GM19035 (cell line): Measurements from ENCODE around the gene SPP1.
"Not testable (repeated sequence)": the region's sequence is repeated elsewhere in the genome, so short reads cannot be mapped to it uniquely, and the experiment has no call there.

ENCODE experiments used
- ATAC-seq: cut with Tn5 transposase; IDR thresholded peaks from one replicate; pipeline ENCODE4 v1.9.1; 2021; ENCODE audit not compliant: unreplicated experiment

Gene SPP1

DNA sequence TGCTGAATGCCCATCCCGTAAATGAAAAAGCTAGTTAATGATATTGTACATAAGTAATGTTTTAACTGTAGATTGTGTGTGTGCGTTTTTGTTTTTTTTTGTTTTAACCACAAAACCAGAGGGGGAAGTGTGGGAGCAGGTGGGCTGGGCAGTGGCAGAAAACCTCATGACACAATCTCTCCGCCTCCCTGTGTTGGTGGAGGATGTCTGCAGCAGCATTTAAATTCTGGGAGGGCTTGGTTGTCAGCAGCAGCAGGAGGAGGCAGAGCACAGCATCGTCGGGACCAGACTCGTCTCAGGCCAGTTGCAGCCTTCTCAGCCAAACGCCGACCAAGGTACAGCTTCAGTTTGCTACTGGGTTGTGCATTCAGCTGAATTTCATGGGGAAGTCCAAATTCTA, at the start of gene SPP1:
Gene SPP1 (plus strand): TSS at position 249 of the 400 bp plus-strand sequence. CDS start 1,182 bp downstream, outside the sequence.
- no peak for ATAC-seq

DNA sequence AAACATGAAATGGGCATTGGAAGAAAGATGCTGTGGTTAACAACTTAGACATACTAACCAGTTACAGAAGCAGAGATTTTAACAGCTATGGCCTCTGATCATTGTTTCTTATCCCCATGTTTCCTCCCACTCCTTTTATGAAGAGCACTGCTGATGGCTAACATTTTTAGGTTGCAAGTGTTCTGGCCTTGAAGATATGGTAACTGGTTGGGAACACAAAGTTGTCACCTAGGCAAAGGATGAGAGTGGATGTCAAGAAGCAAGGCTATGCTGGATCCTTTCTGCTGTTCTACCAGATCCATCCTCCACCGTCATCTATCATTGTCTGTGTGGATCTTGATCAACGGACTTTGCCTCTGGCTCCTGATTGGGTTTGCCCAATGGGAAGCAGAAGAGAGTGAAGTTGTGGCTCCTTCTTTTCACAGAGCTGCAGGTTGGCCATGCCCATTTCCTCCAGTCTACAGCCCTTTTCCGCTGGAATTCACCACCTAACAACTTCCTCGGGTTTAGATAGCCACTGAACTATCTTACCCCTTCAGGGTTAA, 48.9 kb upstream of the SPP1 start:
- ATAC-seq, result no peak

DNA sequence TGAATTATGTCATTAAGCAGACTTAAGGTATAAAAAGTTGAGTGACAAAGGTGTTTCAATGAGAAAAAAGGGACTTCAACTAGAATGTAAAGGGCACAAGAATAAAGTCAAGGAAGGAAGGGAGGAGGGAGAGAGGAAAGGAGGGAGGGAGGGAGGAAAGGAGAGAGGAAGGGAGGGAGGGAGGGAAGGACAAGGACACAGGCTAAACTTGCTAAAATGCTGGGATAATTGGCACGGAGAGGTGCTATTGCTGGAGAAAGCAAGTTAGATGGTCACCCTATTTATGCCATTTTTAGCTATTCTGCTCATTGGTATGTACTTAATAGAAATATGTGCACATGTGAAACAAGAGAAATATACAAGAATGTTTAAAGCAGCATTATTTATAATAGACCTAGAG, 44.9 kb upstream of the SPP1 start:
- ATAC-seq, result no peak

DNA sequence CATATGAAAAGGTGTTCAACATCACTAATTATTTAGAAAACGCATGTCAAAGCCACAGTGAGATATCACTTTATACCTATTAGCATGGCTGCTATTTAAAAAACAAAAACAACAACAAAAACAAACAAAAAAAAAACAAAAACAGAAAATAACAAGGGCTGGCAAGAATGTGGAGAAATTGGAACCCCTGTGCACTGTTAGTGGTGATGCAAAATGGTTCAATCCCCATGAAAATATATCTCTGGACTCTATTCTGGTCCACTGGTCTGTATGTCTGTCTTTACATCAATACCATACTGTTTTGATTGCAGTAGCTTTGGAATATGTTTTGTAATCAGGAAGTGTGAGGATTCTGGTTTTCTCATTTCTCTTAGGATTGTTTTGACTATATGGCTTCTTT, 43.6 kb upstream of the SPP1 start:
- no peak for ATAC-seq

DNA sequence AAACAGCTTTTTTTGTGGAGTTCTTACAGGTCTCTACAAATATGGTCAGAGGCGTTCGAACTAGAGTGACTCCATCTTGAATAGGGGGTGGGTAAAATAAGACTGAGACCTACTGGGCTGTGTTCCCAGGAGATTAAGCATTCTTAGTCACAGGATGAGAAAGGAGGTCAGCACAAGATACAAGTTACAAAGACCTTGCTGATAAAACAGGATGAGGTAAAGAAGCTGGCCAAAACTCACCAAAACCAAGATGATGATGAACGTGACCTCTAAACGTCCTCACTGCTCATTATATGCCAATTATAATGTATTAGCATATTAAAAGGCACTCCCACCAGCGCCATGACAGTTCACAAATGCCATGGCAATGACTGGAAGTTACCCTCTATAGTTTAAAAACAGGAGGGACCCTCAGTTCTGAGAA, 42.8 kb upstream of the SPP1 start:
- no peak for ATAC-seq

DNA sequence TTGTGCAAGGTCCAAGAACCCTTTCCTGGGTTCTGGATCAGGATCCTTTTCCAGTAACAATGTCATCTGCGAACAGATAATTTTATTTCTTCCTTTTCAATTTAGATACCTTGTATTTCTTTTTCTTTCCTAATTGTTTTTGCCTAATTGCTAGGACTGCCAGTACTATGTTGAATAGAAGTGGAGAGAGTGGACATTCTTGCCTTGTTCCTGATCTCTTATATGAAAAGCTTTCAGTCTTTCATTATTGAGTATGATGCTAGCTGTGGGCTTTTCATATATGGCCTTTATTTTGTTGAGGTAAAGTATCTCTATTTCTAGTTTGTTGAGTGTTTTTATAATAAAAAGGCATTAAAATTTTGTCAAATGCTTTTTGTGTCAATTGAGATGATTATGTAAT, 42.2 kb upstream of the SPP1 start:
- ATAC-seq, result no peak

DNA sequence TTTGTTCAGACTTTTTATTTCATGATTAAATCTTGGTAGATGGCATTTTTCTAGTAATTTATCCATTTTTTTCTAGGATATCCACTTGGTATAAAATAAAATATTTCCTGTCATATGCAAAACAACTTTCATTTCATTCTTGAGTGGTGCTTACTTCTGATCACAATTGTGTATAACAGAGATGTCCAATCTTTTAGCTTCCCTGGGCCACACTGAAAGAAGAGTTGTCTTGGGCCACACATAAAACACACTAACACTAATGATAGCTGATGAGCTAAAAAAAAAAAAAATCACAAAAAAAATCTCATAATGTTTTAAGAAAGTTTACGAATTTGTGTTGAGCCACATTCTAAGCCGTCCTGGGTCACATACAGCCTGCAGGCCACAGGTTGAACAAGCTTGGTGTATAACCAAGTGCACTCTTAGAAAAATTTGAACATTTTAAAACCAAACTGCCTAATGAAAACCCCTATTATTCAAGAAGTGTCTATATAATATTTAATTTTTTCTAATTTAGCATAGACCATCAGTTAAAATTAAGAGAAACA, 41.3 kb upstream of the SPP1 start:
- ATAC-seq, result no peak

DNA sequence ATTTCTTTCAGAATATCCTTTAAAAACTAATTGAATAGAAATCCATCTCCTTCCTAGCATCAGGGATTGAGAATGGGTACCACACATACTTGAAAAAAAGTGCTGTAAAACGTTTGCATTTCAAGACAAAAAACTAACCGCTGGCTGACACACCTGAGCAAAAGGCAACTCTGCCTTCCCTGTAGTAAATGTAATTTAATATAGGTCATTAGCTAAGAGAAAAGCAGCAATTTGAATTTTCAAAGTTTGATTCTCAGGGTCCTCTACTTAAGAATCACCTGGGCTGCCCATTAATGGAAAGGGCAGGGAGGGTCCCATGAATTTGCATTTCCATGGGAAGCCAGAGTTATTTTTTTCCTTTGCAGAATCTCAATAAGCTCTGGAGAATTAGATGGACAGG, 40.5 kb upstream of the SPP1 start:
- no peak for ATAC-seq

DNA sequence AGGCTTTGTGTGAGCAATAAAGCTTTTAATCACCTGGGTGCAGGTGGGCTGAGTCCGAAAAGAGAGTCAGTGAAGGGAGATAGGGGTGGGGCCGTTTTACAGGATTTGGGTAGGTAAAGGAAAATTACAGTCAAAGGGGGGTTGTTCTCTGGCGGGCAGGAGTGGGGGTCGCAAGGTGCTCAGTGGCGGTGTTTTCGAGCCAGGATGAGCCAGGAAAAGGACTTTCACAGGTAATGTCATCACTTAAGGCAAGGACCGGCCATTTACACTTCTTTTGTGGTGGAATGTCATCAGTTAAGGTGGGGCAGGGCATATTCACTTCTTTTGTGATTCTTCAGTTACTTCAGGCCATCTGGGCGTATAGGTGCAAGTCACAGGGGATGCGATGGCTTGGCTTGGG, 39.6 kb upstream of the SPP1 start:
- ATAC-seq, result not testable (repeated sequence)

DNA sequence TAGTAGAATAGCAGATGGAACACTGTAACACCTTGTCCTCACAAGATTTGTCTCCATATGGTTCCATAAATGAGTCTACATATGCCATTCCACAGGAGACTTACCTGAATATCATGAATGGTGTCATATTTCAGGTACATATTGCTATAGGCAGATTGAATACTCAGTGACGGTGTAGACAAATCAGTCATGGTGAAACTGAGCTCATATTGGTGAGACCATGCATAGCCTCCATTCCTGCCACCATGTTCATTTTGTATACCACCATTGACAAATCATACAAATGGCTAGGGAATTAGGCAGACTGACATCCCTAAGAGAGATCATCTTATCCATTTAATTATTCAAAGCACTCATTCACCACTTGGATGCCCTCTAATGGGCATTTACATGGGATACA, 38.0 kb upstream of the SPP1 start:
- no peak for ATAC-seq

DNA sequence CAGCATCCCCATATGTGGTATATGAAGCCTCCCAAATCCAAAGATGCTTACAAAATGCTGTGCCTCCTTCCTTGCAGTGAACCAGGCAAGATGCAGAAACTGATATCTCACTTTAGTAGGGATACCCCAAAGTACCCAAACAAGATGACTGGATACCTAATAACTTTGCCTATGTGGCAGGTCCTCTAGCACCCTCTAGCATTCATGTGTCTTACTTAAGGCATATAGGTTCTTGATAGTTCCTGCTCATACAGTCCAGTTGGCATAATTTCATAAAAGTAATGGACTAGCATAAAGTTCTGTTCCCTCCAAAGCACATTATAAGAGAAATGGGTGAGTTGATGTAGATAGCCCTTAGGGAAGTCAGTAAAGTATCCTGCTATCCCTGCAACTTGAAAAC, 36.8 kb upstream of the SPP1 start:
- no peak for ATAC-seq

DNA sequence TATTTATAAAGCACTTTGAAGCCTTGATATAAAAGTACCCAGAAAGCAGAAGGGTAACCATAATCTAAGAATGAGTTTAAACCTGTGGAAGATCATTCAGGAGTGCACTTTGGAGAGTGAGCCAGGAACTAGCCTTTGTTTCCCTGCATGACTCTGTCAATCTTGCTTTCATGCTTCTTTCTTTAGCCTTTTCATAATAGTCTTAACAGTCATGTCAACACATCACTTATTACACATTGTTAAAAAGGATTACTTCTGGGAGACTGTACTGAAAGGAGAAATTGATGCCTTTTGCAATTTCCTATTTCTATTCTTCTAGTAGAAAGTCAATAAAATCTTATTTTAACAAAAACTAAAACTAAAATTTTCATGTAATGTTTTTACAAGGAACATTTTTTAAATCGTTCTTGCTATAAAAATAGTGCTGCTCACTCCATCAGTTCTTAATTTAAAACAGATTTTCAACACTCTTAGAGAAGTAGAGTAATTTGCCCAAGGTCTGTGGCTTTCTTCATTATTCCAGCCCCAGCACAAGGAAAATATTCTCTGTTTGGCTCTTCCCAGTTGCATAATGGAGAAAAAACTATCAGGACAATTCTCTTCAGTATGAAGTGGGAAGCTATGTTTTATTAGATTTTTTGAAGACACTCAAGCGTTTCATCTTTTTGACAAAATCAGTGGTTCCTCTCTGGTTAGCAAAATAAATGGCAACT, 35.4 kb upstream of the SPP1 start:
- ATAC-seq, result no peak

DNA sequence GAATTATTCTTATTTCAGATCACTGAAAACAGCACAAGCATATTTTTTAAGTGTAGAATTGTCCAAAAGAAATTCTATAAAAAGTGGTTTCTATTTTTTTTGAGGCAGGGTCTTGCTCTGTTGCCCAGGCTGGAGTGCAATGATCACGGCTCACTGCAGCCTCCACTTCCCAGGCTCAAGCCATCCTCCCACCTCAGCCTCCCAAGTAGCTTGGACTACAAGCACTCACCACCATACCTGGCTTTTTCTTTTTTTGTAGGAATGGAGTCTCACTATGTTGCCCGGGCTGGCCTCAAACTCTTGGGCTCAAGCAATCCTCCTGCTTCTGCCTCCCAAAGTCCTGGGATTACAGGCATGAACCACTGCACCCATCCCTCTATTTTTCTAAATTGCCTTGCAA, 34.7 kb upstream of the SPP1 start:
- ATAC-seq, result not testable (repeated sequence)

DNA sequence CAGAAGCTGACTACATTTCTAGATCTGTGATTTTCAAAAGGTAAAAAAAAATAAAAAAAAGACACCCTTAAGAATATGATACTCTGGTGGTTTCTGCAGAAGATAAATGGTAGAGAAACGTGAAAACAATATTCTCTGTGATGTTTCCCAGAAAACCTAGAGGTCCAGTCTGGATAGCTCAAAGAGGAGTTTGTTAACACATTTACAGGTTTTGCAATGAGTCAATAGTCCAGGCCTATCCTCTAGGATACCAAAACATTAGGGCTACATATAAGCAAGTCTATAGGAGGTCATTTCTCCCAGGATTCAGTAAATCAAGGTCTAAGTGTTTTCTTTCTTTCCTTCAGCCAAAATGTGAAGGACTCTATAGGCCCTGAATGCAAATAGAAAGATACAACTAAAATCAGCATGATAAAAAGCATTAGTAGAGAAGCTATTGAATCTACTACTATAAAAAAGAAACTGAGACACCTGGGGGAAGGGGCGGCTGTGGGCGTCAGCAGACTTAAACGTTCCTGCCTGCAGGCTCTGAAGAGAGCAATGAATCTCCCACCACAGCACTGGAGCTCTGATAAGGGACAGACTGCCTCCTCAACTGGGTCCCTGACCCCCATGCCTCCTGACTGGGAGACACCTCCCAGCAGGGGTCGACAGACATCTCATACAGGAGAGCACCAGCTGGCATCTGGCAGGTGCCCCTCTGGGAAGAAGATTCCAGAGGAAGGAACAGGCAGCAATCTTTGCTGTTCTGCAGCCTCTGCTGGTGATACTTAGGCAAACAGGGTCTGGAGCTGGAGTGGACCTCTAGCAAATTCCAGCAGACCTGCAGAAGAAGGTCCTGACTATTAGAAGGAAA, 33.7 kb upstream of the SPP1 start:
- no peak for ATAC-seq

DNA sequence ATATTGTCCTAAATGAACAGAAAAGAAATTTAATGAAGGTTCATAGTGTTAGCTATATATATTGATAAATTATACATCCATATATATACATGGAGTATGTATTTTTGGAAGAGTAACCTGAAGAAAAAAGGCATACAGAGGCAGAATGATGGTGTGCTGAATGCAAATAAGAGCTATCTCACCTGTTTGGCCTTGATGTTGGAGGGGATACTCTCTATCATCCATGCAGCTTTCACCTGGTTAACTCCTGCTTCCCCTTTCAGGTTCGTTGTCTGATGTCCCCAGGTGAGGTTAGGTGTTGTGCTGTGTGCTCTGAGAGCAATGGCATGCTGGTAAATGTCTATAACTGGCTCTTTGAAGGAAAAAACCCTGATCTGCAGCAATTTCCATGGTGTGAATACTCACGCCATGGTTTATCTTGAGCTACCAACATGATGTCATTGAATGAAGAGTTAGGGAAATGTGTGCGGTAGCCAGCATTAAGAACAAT, 31.8 kb upstream of the SPP1 start:
- no peak for ATAC-seq

DNA sequence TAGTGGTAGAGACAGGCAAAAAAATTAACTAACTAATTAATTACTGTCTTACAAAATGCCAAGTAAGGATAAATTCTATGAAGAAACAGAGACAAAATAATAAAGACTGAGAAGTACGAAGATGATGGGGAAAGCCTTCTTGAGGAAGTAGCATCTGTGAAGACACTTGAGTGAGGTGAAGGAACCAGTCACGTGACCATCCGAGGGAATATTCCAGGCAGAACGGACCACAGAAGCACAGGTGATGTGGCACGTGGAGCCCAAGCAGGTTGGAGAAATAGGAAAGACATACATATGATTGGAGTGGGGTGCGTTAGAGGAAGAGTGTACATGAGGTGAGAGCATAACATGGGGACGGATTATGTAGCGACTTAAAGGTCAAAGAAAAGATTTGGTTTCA, 30.5 kb upstream of the SPP1 start:
- ATAC-seq, result no peak

DNA sequence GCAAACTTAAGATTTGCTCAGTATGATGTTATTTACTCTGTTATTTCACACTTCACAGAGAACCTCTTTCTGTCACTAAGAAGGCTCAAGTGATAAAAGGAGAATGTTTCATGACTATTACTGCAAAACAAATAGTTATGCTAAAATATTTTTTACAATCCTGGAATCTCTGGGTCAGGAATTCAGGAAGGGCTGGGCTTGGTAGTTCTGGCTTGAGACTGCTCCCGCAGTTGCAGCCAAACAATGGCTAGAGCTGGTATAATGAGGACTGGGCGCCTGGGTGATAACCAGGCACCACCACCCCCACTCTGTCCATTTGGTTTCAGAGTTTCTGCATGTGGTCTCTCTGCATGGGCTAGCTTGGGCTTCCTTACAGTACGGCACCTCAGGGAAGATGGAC, 28.7 kb upstream of the SPP1 start:
- ATAC-seq, result no peak

DNA sequence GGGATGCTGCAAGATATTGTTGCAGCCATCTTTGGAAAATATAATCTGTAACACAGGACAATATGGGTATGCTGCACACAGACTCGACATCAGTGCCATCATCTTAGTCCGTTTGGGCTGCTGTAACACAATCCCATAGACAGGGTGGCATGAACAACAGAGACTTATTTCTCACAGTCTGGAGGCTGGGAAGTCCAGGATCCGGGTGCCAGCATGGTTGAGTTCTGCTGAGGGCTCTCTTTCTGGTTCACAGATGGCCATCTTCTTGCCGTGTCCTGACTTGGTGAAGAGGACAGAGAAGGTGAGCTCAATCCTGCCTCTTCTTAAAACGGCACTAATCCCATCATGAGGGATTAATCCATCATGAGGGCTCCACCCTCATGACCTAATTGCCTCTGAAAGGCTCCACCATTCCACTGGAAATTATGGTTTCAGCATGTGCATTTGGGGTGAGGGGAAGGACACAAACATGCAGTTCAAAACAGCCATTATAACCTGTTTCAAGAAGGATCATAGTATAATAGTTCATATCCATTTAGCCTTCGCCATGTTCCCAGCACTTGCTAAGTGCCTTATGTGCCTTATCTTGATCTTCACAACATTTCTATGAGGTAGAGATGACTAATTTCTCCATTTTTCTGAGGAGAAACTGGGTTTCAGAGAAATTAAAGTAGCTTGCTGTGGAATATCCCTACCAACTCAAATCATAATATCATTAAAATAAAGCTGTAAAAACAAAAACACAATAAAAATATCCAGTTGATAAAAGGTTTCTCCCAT, 27.9 kb upstream of the SPP1 start:
- no peak for ATAC-seq

DNA sequence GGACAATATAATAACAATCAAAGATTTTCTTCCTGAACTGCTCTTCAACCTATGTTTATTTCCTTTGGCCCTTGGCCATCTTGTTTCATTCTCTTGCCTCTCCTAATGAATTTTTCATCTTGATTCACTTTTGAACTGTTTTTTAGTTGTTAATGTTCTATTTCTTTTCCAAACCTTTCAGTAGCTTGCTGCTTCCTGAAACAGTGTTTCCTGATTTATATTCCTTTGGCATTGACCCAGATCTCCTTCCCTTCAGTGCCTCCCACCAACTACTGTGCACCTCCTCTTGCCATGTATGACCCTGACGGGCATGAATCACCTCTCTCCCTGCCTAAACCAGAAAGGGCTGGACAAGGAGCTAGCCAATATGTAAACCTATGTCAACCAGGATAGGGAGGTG, 25.6 kb upstream of the SPP1 start:
- ATAC-seq, result no peak

DNA sequence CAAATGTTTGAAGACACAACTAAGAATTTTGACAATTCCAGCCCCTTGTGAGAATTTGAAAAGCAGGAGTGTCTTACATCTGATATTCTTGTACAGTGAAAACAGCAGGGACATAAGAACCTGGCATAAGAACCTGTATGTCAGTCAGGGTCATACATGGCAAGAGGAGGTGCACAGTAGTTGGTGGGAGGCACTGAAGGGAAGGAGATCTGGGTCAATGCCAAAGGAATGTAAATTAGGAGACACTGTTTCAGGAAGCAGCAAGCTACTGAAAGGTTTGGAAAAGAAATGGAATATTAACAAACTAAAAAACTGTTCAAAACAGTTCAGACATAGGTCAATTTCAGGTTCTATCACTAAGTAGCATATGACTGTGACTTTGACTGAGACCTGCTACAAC, 25.0 kb upstream of the SPP1 start:
- ATAC-seq, result no peak

DNA sequence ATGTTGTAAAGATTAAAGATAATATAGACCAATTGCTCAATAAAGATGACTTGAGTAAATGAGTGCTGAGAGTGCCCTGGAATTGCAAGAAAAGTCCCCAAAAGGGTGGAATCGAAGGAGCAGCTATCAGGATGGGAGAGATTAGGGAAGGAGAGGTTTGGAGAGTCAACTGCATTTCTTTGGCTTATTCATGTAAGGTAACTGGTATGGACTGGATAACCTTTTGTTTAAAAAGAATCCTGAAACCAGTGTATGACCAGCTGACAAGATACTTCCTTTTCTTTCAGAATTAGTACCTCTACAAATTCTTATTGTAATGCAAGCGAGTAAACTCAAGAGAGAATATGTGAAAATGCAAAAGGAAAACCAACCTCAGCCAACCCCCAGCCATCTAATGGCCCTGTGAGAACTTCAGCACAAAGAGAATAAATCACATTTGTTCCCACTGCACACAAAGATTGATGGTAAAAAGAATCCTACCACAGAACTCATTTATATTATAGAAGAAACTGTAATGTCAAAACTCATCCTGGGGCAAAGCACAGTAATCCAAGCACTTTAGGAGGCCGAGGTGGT, 24.5 kb upstream of the SPP1 start:
- no peak for ATAC-seq
